ENCODE measurements around the gene GCK.

The GCK gene

GRCh38 chr7:44162179-44162578, 27.1 kb downstream of the GCK start:
- TF ChIP-seq TOX (CRISPR knock-in tag; IDR thresholded peaks at IDR 0.05; ENCODE audit: borderline replicate concordance), result no peak
- ATAC-seq, result no peak

- TF ChIP-seq PPARA (CRISPR knock-in tag; IDR thresholded peaks at IDR 0.05; ENCODE audit: borderline replicate concordance) (no peak), ZNF70 (CRISPR knock-in tag; IDR thresholded peaks at IDR 0.05) (no peak), OSR1 (CRISPR knock-in tag; IDR thresholded peaks at IDR 0.05) (no peak), ESRRG (CRISPR knock-in tag; IDR thresholded peaks at IDR 0.05) (no peak), BACH2 (CRISPR knock-in tag; IDR thresholded peaks at IDR 0.05; ENCODE audit: borderline replicate concordance) (no peak), CSRNP3 (CRISPR knock-in tag; IDR thresholded peaks at IDR 0.05) (no peak), CREB5 (CRISPR knock-in tag; IDR thresholded peaks at IDR 0.05; ENCODE audit: low read depth) (no peak), RARB (CRISPR knock-in tag; IDR thresholded peaks at IDR 0.05) (no peak), ZFP30 (CRISPR knock-in tag; IDR thresholded peaks at IDR 0.05) (no peak), ZNF565 (CRISPR knock-in tag; conservative IDR thresholded peaks at IDR 0.05; ENCODE audit: low read depth) (no peak), ZC3H10 (CRISPR knock-in tag; IDR thresholded peaks at IDR 0.05) (no peak), SNAI2 (CRISPR knock-in tag; IDR thresholded peaks at IDR 0.05) (no peak), POU6F1 (CRISPR knock-in tag; IDR thresholded peaks at IDR 0.05; ENCODE audit: borderline replicate concordance, low read depth) (no peak), PATZ1 (CRISPR knock-in tag; IDR thresholded peaks at IDR 0.05; ENCODE audit: borderline replicate concordance) (no peak), ZFP3 (CRISPR knock-in tag; IDR thresholded peaks at IDR 0.05) (no peak)
- ATAC-seq, result no peak
These were observed 27.9 kb downstream of the GCK start for GRCh38 chr7:44161371-44161770.

GRCh38 chr7:44159824-44160630, 29.2 kb downstream of the GCK start:
- ATAC-seq, result no peak
- TF ChIP-seq ZFP30 (CRISPR knock-in tag; IDR thresholded peaks at IDR 0.05), result no peak
- no peak for TF ChIP-seq TSHZ2 (CRISPR knock-in tag; IDR thresholded peaks at IDR 0.05)
- TF ChIP-seq ZNF565 (CRISPR knock-in tag; conservative IDR thresholded peaks at IDR 0.05; ENCODE audit: low read depth), result no peak
- TF ChIP-seq POU6F1 (CRISPR knock-in tag; IDR thresholded peaks at IDR 0.05; ENCODE audit: borderline replicate concordance, low read depth), result no peak
- TF ChIP-seq TCF4 (CRISPR knock-in tag; IDR thresholded peaks at IDR 0.05; ENCODE audit: borderline replicate concordance), result no peak
- TF ChIP-seq CREB5 (CRISPR knock-in tag; IDR thresholded peaks at IDR 0.05; ENCODE audit: low read depth), result no peak
- no peak for TF ChIP-seq BACH2 (CRISPR knock-in tag; IDR thresholded peaks at IDR 0.05; ENCODE audit: borderline replicate concordance)
- no peak for TF ChIP-seq CSDC2 (CRISPR knock-in tag; IDR thresholded peaks at IDR 0.05)
- no peak for TF ChIP-seq ARNTL (CRISPR knock-in tag; IDR thresholded peaks at IDR 0.05; ENCODE audit: borderline replicate concordance, low read depth)
- no peak for TF ChIP-seq ZFP3 (CRISPR knock-in tag; IDR thresholded peaks at IDR 0.05)
- no peak for TF ChIP-seq ZC3H10 (CRISPR knock-in tag; IDR thresholded peaks at IDR 0.05)
- no peak for TF ChIP-seq OSR1 (CRISPR knock-in tag; IDR thresholded peaks at IDR 0.05)
- no peak for TF ChIP-seq TOX (CRISPR knock-in tag; IDR thresholded peaks at IDR 0.05; ENCODE audit: borderline replicate concordance)
- no peak for TF ChIP-seq ISL1 (CRISPR knock-in tag; IDR thresholded peaks at IDR 0.05)
- TF ChIP-seq CSRNP3 (CRISPR knock-in tag; IDR thresholded peaks at IDR 0.05), result no peak
- TF ChIP-seq GLIS3 (CRISPR knock-in tag; IDR thresholded peaks at IDR 0.05), result no peak
- no peak for TF ChIP-seq ZNF8 (CRISPR knock-in tag; IDR thresholded peaks at IDR 0.05)
- no peak for TF ChIP-seq ESRRG (CRISPR knock-in tag; IDR thresholded peaks at IDR 0.05)
- no peak for TF ChIP-seq SNAI2 (CRISPR knock-in tag; IDR thresholded peaks at IDR 0.05)
